ENCODE measurements around the gene SORT1. TPM values are rescaled to one million over a fixed set of nuclear protein-coding genes. Genes with fewer than 3 reads are reported as not detected.

Gene SORT1
- total and polyA plus RNA-seq, 7 experiments from 2014 or later, result 1.0 to 25.6 (median 1.8) TPM; not detected in 2

GRCh38 chr1:109277434-109278204 lies 120.1 kb downstream of the SORT1 start:
- no peaks in the 10 kb centered on the region for H3K27me3 Mint-ChIP-seq
- ChIA-PET CTCF (interaction anchor here (0.6 to 5.5 kb wide), 6 partner anchors 120 to 255 kb away, joined by 3 to 62 read pairs (median 10); partner anchors contain the start of genes AMIGO1 and SORT1), POLR2A (interaction anchor here (1.4 kb wide), 1 partner anchor 254 kb away, joined by 4 read pairs; no protein-coding TSS in a partner anchor)
- peaks cover 0 to 26% (median 10%) of the 10 kb centered on the region in 7 donors for H3K4me1 Mint-ChIP-seq
- Histone ChIP-seq H3K36me3 (ENCODE audit: control insufficient read depth in 2 of 3, insufficient read depth in 3 of 3, low read length in 3 of 3) (no peaks in the 10 kb centered on the region), H3K4me3 (ENCODE audit: low read length) (no peak overlapping the region), H3K4me1 (ENCODE audit: control insufficient read depth in 2 of 2, insufficient read depth in 2 of 2, low read length in 2 of 2) (peaks cover 3% of the 10 kb centered on the region in 2 donors), H3K27me3 (ENCODE audit: control insufficient read depth in 2 of 2, insufficient read depth in 2 of 2, low read length in 2 of 2) (no peaks in the 10 kb centered on the region), H3K9me3 (ENCODE audit: control insufficient read depth in 2 of 3, low read length in 3 of 3) (no peaks in the 10 kb centered on the region), H3K27ac (ENCODE audit: low read depth, low read length) (no peak overlapping the region)
- no peaks in the 10 kb centered on the region for H3K9me3 Mint-ChIP-seq
- peaks cover 0 to 8% (median 0%) of the 10 kb centered on the region in 5 donors for H3K36me3 Mint-ChIP-seq
- no peak overlapping the region for H3K4me3 Mint-ChIP-seq
- H3K27ac Mint-ChIP-seq, result peak overlapping the region in 1 of 9 donors; percentile 44
- DNase-seq, result peak in 7 of 9 donors; percentile 20 to 72 (median 35)
- ATAC-seq, result peak; percentile 77
- intact Hi-C loops (cut with micrococcal nuclease), result loop anchor here (1.0 kb wide), 2 partner anchors 122 to 255 kb away; no protein-coding TSS in a partner anchor

- no peaks in the 10 kb centered on the region for H3K27me3 Mint-ChIP-seq
- no peak overlapping the region for H3K4me3 ChIP-seq (ENCODE audit: low read length)
- peaks cover 0 to 10% (median 5%) of the 10 kb centered on the region in 7 donors for H3K4me1 Mint-ChIP-seq
- no peak overlapping the region for H3K27ac Mint-ChIP-seq
- no peaks in the 10 kb centered on the region for H3K9me3 Mint-ChIP-seq
- intact Hi-C loops (cut with micrococcal nuclease), result no loop called here
- no peak overlapping the region for H3K27ac ChIP-seq (ENCODE audit: low read depth, low read length)
- ATAC-seq, result no peak
- H3K4me1 ChIP-seq (ENCODE audit: control insufficient read depth in 2 of 2, insufficient read depth in 2 of 2, low read length in 2 of 2), result no peaks in the 10 kb centered on the region
- POLR2A ChIA-PET, result interaction anchor here (1.4 kb wide), 1 partner anchor 122 kb away, joined by 5 read pairs; the partner anchor contains the start of gene SORT1
- no peaks in the 10 kb centered on the region for H3K9me3 ChIP-seq (ENCODE audit: control insufficient read depth in 2 of 3, low read length in 3 of 3)
- CTCF ChIA-PET, result interaction anchor here (0.6 to 3.9 kb wide), 6 partner anchors 10 to 260 kb away, joined by 3 to 33 read pairs (median 4); no protein-coding TSS in a partner anchor
- no peak for DNase-seq
- no peaks in the 10 kb centered on the region for H3K27me3 ChIP-seq (ENCODE audit: control insufficient read depth in 2 of 2, insufficient read depth in 2 of 2, low read length in 2 of 2)
- no peaks in the 10 kb centered on the region for H3K36me3 ChIP-seq (ENCODE audit: control insufficient read depth in 2 of 3, insufficient read depth in 3 of 3, low read length in 3 of 3)
- peaks cover 0 to 4% (median 0%) of the 10 kb centered on the region in 5 donors for H3K36me3 Mint-ChIP-seq
- H3K4me3 Mint-ChIP-seq, result no peak overlapping the region
Observed at GRCh38 chr1:109275706-109276345, 121.9 kb downstream of the SORT1 start.

- no peaks in the 10 kb centered on the region for H3K27me3 Mint-ChIP-seq
- no peak for ATAC-seq
- H3K4me3 Mint-ChIP-seq, result no peak overlapping the region
- Histone ChIP-seq H3K27me3 (ENCODE audit: control insufficient read depth in 2 of 2, insufficient read depth in 2 of 2, low read length in 2 of 2) (no peaks in the 10 kb centered on the region), H3K27ac (ENCODE audit: low read depth, low read length) (no peak overlapping the region), H3K4me3 (ENCODE audit: low read length) (no peak overlapping the region), H3K36me3 (ENCODE audit: control insufficient read depth in 2 of 3, insufficient read depth in 3 of 3, low read length in 3 of 3) (no peaks in the 10 kb centered on the region), H3K9me3 (ENCODE audit: control insufficient read depth in 2 of 3, low read length in 3 of 3) (no peaks in the 10 kb centered on the region), H3K4me1 (ENCODE audit: control insufficient read depth in 2 of 2, insufficient read depth in 2 of 2, low read length in 2 of 2) (no peaks in the 10 kb centered on the region)
- H3K27ac Mint-ChIP-seq, result peak overlapping the region in 1 of 9 donors; percentile 65
- CTCF ChIA-PET, result no interaction called here
- H3K9me3 Mint-ChIP-seq, result no peaks in the 10 kb centered on the region
- no peak for DNase-seq
- intact Hi-C loops (cut with micrococcal nuclease), result no loop called here
- POLR2A ChIA-PET, result no interaction called here
- H3K4me1 Mint-ChIP-seq, result peaks cover 0 to 10% (median 5%) of the 10 kb centered on the region in 7 donors
- H3K36me3 Mint-ChIP-seq, result peaks cover 0 to 4% (median 0%) of the 10 kb centered on the region in 5 donors
Observed at GRCh38 chr1:109274533-109275476, 122.9 kb downstream of the SORT1 start.

- Mint-ChIP-seq H3K27ac (peak overlapping the region in 1 of 9 donors; percentile 15), H3K4me3 (peak overlapping the region in 2 of 10 donors; percentile 21 to 30), H3K36me3 (peaks cover 0 to 4% (median 0%) of the 10 kb centered on the region in 5 donors), H3K9me3 (no peaks in the 10 kb centered on the region), H3K27me3 (no peaks in the 10 kb centered on the region), H3K4me1 (peaks cover 0 to 10% (median 5%) of the 10 kb centered on the region in 7 donors)
- H3K27ac ChIP-seq (ENCODE audit: low read depth, low read length), result no peak overlapping the region
- intact Hi-C loops (cut with micrococcal nuclease), result no loop called here
- no peaks in the 10 kb centered on the region for H3K9me3 ChIP-seq (ENCODE audit: control insufficient read depth in 2 of 3, low read length in 3 of 3)
- ATAC-seq, result no peak
- H3K27me3 ChIP-seq (ENCODE audit: control insufficient read depth in 2 of 2, insufficient read depth in 2 of 2, low read length in 2 of 2), result no peaks in the 10 kb centered on the region
- no peak overlapping the region for H3K4me3 ChIP-seq (ENCODE audit: low read length)
- no peaks in the 10 kb centered on the region for H3K4me1 ChIP-seq (ENCODE audit: control insufficient read depth in 2 of 2, insufficient read depth in 2 of 2, low read length in 2 of 2)
- no peak for DNase-seq
- no peaks in the 10 kb centered on the region for H3K36me3 ChIP-seq (ENCODE audit: control insufficient read depth in 2 of 3, insufficient read depth in 3 of 3, low read length in 3 of 3)
- ChIA-PET POLR2A (no interaction called here), CTCF (interaction anchor here (0.7 kb wide), 1 partner anchor 261 kb away, joined by 3 read pairs; no protein-coding TSS in a partner anchor)
Observed at GRCh38 chr1:109273570-109274288, 124.0 kb downstream of the SORT1 start.

- ATAC-seq (no peak), DNase-seq (no peak)
- intact Hi-C loops (cut with micrococcal nuclease), result no loop called here
- H3K27me3 ChIP-seq (ENCODE audit: control insufficient read depth in 2 of 2, insufficient read depth in 2 of 2, low read length in 2 of 2), result no peaks in the 10 kb centered on the region
- H3K4me1 Mint-ChIP-seq, result peaks cover 0 to 10% (median 5%) of the 10 kb centered on the region in 7 donors
- ChIA-PET CTCF (interaction anchor here (0.7 kb wide), 1 partner anchor 262 kb away, joined by 3 read pairs; no protein-coding TSS in a partner anchor), POLR2A (no interaction called here)
- H3K27me3 Mint-ChIP-seq, result no peaks in the 10 kb centered on the region
- H3K4me3 Mint-ChIP-seq, result no peak overlapping the region
- no peak overlapping the region for H3K27ac ChIP-seq (ENCODE audit: low read depth, low read length)
- H3K27ac Mint-ChIP-seq, result no peak overlapping the region
- peaks cover 0 to 4% (median 0%) of the 10 kb centered on the region in 5 donors for H3K36me3 Mint-ChIP-seq
- H3K4me3 ChIP-seq (ENCODE audit: low read length), result no peak overlapping the region
- no peaks in the 10 kb centered on the region for H3K4me1 ChIP-seq (ENCODE audit: control insufficient read depth in 2 of 2, insufficient read depth in 2 of 2, low read length in 2 of 2)
- H3K9me3 Mint-ChIP-seq, result no peaks in the 10 kb centered on the region
- no peaks in the 10 kb centered on the region for H3K36me3 ChIP-seq (ENCODE audit: control insufficient read depth in 2 of 3, insufficient read depth in 3 of 3, low read length in 3 of 3)
- no peaks in the 10 kb centered on the region for H3K9me3 ChIP-seq (ENCODE audit: control insufficient read depth in 2 of 3, low read length in 3 of 3)
Observed at GRCh38 chr1:109272831-109273547, 124.7 kb downstream of the SORT1 start.
